Right lung (tissue), 10 donors: ENCODE results near the gene MAGEC3. TPM values are rescaled to one million over a fixed set of nuclear protein-coding genes. Genes with fewer than 3 reads are reported as not detected.
"Not testable (repeated sequence)": the region's sequence is repeated elsewhere in the genome, so short reads cannot be mapped to it uniquely, and the experiment has no call there.

ENCODE experiments used
- DNase-seq, 2 donors: peaks; one replicate each; pipeline ENCODE4 v3.0.0-alpha.2; 2013
- long read RNA-seq, 8 donors: transcript quantifications; one replicate each; lab custom pipeline, GENCODE V29; 2026
- polyA plus RNA-seq, 5 donors: library from polyadenylated mRNA; unstranded; fragments of 120-200 nt; gene quantifications; one replicate each; pipeline versions ENCODE4 v1.2.1 to v1.2.3, GENCODE V29; 2013; ENCODE audit warnings: inconsistent platforms in 1 of 5, low replicate concordance in 1 of 5; ENCODE audit not compliant: insufficient read length in 5 of 5, insufficient read depth in 1 of 5

Gene MAGEC3, protein sequence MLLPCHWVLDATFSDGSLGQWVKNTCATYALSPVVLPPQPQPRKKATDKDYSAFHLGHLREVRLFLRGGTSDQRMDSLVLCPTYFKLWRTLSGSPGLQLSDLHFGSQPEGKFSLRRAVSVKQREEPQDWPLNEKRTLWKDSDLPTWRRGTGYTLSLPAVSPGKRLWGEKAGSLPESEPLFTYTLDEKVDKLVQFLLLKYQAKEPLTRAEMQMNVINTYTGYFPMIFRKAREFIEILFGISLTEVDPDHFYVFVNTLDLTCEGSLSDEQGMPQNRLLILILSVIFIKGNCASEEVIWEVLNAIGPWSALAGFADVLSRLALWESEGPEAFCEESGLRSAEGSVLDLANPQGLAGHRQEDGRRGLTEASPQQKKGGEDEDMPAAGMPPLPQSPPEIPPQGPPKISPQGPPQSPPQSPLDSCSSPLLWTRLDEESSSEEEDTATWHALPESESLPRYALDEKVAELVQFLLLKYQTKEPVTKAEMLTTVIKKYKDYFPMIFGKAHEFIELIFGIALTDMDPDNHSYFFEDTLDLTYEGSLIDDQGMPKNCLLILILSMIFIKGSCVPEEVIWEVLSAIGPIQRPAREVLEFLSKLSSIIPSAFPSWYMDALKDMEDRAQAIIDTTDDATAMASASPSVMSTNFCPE
- polyA plus RNA-seq, result 1 to 10 TPM in 1 of 5 donors, under 1 TPM in 4; 0.17 to 1.6 (median 0.67) TPM
- long read RNA-seq, donor 1, result 0 reads
- long read RNA-seq, donor 2, result 0 reads
- long read RNA-seq, donor 3, result 0 reads
- long read RNA-seq, donor 4, result 0 reads
- long read RNA-seq, donor 5, result 0 reads
- long read RNA-seq, donor 6, result 0 reads
- long read RNA-seq, donor 7, result 0 reads
- long read RNA-seq, donor 8, result 0 reads

DNA sequence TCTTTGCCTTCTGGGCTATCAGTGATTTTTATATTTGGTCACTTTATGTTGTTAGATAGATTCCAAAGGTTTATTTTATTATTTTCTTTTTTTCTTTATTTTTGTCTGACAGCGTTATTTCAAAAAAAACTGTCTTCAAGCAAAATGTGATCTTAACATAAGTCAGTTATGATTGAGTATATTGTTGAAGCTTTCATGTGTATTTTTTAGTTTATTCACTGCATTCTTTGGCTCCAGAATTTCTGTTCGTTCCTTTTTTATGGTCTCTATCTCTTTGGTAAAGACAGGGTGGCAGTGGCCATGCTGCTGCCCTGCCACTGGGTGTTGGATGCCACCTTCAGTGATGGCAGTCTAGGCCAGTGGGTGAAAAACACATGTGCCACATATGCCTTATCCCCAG is at the start of gene MAGEC3:
MAGEC3 (plus strand) TSS at position 301 of the 400 bp plus-strand sequence; CDS start at position 301, 0 bp downstream.
- DNase-seq, result no peak

DNA sequence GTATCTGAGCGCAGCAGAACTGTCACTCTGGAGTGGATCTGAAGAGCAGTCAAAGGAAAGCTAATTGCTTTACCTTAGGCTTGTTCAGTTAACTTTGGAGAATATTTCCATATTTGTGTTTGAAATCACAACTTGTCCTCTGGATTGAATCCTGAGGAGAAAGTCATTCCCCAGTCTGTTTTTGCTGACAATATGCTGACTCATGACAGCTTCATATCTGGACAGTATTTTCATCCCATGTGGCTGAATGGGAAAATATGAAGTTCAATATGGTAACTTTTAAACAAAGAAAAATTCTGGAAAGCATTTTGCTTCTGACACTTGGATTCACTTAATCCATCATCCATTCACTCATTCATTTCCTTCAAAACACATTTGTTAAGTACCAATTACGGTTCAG is 46.3 kb upstream of the MAGEC3 start:
- DNase-seq, result no peak

DNA sequence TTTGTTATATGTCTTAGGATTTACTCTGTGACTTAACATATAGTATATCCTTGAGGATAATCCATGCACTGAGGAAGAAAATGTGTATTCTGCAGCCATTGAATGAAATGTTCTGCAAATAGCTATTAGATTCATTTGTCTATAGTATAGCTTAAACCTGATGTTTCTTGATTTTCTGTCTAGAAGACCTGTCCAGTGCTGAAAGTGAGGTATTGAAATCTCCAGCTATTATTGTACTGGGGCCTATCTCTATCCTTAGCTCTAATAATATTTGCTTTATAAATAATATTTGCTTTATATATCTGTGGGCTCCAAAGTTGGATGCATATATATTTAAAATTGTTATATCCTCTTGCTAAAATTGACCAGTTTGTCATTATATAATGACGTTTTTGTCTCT is 26.7 kb upstream of the MAGEC3 start:
- no peak for DNase-seq

DNA sequence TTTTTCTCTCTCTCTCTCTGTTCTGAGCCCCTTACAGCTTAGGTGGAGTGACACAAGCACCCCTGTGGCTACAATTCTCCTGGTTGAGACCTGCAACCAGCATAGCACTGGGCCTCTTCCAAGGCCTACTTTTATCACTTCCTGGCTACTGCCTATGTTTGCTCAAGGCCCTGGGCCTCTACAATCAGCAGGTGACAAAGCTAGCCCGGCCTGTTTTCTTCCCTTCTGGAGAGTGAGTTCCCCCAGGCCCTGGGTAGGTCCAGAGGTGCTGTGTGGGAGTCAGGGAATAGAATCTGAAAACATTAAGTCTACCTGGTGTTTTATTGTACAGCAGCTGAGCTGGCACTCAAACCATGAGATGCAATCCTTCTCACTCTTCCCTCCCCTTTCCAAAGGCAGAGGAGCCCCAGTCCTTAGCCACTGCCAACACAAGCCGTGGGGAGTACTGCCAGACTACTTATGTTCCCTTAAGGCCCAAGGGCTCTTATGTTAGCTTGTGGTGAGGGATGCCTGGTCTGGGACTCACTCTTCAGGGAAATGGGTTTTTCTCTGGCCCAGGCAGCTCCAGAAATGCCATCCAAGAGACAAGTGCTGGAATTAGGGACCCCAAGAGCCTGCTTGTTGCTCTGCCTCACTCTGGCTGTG is 23.8 kb upstream of the MAGEC3 start:
- no peak for DNase-seq

DNA sequence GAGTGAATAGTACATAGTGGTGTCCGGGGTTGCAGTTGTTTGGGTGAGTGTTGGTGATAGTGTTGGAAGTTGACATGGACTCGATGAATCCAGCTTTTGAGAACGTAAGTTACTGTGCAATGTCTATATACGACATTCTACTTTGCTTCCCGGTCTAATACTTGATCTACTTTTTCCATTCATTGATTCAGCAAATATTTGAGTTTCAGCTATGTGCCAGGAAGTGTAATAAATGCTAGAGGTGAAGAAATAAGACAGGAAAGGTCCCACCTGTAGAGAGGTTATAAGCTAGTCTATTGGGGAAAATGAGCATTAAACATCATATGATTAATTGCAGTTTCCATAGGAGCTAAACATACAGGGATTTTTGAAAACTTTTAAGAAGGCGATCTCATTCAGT is 22.2 kb upstream of the MAGEC3 start:
- DNase-seq, result no peak

DNA sequence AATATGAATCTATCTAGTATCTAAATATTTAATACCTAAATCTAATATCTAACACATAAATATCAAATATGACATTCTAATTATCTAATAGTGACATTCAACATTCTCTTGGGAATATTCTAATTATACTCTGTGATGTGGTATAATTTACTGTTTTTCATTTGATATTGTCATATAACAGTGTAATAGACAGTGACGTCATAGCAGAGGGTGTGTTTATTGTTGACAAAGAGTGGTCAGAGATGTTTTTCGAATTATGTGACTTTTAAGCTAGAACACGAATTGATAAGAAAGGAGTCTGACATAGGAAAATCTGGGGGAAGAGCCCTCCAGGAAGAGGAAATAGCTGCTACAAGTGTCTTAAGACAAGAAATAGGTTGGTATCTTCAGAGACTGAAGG is 5.9 kb upstream of the MAGEC3 start:
- DNase-seq, result no peak

DNA sequence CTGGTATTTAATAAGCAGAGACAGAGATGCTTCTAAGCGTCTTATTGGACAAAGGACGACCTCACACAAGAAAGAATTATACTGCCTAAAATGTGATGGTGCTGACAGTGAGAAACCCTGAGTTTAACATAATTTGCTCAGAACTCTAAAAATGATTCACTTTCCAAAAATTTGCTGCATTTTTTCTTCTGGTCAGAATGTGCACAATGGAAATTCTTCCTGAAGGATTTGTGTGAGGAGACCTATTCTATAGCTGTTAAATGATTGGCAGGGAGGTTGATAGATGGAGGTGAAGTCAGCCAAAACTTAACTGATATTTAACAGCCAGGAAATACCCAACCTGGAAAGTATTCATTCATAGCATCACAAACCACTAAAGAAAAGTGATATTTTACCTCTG is 1.7 kb downstream of the MAGEC3 start:
- DNase-seq, result no peak

DNA sequence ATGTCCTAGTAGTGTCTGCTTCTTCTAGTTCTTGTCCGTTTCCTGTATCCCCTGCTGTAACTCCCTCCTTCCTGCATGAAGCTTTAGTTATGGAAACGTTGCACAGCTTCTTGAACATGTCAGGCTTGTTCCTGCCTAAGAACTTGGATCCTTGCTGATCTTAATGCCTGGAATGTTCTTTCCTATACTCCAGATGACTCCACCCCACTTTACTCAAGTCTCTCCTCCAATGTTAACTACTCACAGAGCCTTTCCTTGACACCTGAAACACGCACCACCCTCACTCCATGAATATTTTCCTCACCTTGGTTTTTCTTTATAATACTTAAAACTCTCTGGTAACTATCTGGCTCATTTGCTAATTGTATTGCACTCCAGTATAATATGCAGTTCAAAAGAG is 19.4 kb downstream of the MAGEC3 start:
- no peak for DNase-seq

DNA sequence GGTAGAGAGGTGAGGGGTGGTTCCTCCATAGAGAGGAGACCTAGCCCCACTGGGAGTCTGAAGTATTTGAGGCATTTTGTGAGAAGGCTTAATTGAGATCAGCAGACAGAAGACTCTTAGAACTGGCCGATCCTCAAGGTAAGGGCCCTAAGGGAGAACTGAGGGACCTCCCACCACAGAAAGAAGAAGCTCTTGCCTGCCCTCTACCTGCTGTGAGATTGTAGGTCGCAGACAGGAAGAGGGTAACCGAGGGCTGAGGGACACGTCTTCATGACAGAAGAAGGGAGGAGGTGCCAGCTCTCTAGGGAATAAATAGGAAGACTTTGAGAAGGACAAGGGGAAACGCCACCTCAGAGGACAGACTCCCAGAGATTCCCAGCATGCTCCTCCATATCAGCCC is 41.5 kb downstream of the MAGEC3 start:
- DNase-seq, result no peak

DNA sequence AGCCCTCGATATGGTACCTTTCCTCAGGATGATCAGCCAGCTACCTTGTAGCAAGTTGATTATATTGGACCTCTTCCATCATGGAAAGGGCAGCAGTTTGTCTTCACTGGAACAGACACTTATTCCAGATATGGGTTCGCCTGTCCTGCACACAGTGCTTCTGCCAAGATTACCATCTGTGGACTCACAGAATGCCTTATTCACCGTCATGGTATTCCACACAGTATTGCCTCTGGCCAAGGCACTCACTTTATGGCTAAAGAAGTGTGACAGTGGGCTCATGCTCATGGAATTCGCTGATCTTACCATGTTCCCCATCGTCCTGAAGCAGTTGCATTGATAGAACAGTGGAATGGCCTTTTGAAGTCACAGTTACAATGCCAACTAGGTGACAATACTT is 50.7 kb downstream of the MAGEC3 start:
- DNase-seq, result not testable (repeated sequence)

DNA sequence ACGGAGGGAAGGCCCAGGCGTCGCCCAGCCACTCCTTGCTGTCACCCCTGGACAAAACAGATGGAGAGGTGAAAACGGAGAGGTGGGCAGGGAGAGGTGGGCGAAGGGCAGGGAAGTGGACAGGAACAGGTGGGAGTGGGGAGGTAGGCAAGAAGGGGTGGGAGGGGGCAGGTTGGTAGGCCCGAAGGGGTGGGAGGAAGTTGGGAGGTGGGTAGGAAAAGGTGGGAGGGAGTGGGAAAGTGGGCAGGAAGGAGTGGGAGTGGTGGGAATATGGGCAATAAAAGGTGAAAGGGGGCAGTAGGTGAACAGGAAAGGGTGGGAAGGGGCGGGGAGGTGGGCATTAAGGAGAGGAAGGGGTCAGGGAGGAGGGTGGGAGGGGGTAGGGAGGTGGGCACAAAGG is 56.6 kb downstream of the MAGEC3 start:
- DNase-seq, result no peak

DNA sequence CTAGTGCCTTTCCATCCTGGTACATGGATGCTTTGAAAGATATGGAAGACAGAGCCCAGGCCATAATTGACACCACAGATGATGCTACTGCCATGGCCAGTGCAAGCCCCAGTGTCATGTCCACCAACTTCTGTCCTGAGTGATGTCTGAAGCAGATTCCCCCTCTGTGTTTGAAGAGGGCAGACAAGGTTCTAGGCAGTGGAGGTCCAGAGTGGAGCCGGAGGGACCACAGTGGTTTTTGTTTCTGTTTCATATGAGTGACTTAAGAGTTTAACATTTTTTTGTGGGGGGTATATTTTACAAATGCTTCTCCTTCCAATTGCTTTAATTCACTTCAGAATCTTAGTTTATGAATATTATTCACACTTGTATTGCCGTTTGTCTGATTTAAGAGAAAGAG is 59.6 kb downstream of the MAGEC3 start:
- no peak for DNase-seq

DNA sequence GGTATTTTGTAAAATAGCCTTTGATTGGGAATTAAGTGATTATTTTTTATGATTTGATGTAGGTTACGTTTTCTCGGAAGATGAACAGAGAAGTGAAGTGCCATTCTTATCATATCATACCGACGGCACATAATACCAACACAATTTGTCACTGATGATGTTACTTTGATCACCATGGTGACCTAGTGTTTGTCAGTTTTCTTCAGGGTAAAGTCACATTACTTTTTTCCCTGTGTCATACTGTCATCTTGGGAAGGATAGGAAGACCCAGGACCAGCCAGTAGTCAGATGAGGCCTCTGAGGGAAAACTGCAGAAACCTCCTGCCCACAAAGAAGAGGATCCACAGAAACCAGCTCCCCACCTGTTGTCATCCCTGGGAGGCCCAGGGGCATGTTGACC is 64.2 kb downstream of the MAGEC3 start:
- no peak for DNase-seq

DNA sequence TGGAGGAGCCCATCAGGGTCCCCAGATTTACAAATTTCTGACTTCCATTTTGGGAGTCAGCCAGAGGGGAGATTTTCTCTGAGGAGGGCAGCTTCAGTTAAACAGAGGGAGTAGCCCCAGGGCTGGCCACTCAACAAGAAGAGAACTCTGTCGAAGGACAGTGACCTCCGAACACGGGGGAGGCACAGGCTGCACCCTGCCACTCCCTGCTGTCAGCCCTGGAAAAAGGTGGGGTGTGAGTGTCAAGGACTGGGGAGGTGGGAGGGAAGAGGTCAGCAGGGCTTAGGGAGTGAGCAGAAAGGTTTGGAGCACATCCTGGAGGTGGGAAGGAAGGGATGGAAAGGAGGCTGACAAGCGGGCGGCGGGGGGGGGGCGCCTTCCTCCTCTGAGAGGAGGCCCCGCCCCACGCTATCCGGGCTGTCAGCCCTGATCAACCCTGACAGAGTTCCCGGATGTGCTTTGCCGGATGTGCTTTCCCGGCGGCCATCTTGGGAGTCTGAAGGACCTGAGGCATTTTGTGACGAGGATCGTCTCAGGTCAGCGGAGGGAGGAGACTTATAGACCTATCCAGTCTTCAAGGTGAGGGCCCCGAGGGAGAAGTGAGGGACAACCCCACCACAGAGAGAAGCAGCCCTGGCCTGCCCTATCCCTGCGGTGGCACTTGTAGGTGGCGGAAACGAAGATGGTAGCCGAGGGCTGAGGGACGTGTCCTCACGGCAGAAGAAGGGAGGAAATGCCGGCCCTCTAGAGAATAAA is 65.5 kb downstream of the MAGEC3 start, which contains the start of gene MAGEC1:
MAGEC1 (plus strand) TSS at position 495 of the 756 bp plus-strand sequence. CDS start 1,179 bp downstream, outside the sequence.
- no peak for DNase-seq

DNA sequence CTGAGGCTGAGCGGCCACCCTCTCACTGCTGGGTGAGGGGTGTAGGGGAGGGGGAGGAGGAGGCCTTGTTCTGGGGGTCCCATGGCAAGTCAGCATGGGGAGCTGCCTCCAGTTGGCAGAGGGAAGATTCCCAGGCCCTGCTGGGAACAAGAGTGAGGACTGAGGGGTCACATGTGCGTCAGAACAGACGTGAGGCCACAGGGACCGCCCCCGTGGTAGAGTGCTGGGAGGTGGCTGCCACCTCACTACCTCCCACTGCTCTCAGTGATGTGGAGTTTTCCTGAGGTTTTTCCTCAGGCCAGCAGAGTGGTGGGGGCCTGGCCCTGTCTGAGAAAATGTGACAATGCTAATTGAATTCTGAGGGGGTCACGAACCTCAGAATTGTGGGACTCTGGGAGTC is 66.1 kb downstream of the MAGEC3 start:
- DNase-seq, result no peak

DNA sequence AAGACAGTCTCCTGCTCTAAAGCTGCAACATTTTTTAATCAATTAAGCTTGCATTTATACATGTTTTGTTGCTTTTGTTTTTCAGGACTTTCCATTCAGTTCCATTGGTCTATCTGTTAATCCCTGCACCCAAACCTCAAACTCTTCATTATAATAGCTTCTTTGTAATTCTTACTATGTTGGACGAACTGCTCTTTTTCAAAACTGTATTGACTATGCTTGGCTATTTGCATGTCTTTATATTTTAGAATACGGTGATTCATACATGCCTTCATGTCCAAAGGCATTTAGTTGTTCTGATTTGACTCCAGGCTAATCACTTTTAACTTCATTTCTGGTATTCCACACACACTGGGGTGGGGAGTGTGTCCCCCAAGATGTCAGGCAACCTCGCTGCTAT is 79.7 kb downstream of the MAGEC3 start:
- DNase-seq, result no peak

DNA sequence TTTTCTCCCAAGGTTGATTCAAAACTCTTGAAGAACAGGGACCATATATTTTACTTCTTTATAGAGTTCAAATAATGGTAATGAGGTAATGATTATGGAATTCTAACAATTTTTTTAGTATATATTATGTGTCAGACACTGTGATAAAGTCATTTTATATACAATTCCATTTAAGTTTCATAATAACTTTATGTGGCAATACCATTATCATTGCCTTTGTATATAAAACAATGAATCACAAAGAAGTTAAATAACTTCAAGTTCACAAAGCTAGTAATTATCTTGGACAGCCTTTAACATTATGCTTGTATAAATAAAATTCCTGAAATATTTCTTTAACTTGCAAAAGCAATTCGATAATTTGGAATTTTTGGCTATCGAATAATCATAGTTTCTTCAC is 86.2 kb downstream of the MAGEC3 start:
- no peak for DNase-seq

DNA sequence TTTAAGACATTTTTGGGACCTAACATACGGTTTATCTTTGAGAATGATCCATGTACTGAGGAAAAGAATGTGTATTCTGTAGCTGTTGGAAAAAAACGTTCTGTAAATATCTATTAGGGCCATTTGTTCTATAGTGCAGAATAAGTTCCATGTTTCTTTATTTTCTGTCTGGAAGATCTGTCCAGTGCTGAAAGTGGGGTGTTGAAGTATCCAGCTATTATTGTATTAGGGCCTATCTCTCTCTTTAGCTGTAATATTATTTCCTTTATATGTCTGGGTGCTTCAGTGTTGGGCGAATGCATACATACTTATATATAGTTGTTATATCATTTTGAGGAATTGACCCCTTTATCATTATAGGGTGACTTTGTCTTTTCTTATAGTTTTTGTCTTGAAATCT is 90.3 kb downstream of the MAGEC3 start:
- no peak for DNase-seq

DNA sequence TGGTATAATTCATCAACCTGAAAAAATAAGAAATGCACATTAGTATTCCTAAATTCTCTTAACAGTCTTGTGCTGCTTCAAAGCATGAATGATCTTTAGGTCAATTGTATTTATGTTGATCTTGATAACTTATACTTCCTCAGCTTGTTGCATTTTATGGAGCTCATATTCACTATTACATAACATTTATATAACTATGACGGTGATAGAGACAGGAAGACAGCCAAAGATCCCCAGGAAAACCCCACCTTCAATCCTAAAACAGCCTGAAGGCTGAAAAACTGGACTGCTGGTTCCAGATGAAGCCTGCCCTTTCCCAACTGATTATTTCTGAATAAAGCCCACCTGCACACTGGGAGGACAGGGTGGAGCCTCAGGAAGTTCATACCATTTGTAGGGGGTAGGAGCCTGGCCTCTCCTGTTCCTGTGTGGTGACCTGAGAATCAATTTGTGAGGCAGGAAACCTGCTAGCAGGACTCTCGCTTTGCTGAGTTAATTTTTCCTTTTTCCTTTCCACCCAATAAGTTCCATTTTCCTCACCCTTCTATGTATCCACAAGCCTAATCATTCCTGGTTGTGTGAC is 96.0 kb downstream of the MAGEC3 start:
- DNase-seq, result no peak

DNA sequence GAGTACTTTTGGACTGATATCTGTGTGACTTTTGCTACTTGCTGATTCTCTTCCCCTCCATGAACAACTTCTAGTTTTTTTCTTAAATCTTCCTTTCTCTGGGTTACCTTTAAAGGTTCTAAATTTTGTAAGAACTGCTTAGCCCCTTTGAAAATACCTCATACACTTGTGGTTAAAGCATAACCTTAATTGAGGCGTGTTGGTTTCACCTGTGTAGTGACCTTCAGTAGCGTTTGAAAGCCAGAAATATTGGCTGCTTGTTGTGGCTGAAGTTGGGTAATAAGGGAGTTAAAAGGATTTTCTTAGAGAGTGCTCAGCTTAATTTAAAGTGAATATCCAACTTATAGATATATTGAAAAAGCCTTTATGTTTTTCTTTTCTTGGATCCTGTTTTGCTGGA is 97.5 kb downstream of the MAGEC3 start:
- no peak for DNase-seq

DNA sequence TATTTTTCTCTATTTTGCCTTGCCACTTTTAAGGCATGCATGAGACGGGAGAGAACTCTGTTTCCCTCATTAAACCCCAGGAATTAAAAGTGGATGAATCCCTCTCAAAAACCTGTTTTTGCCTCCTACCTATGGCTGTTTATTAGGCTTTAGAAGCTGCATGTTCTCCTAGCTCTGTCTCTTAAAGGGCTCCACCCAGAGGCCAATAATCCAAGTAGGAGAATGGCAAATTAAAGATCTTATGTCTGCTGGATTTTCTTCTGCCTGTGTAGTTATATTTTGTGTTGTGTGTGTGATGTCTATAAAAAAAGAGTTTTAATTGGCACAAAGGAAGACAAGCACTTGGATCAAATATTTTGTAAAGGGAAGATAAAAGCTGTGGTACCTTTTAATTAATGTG is 98.0 kb downstream of the MAGEC3 start:
- DNase-seq, result no peak
